ENCODE measurements around the gene PLAA. TPM values are rescaled to one million over a fixed set of nuclear protein-coding genes. Genes with fewer than 3 reads are reported as not detected.
A peak's percentile ranks its signal among the peaks of the same experiment; 100 is the strongest.
"Not testable (repeated sequence)": the region's sequence is repeated elsewhere in the genome, so short reads cannot be mapped to it uniquely, and the experiment has no call there.

PLAA gene
- total and polyA plus RNA-seq, 5 experiments from 2014 or later: 11.2 to 29.8 (median 20.2) TPM

GRCh38 chr9:26919698-26920097 is 27.3 kb downstream of the PLAA start:
- Mint-ChIP-seq H3K9me3 (no peaks in the 10 kb centered on the region), H3K36me3 (peaks cover 24 to 93% (median 35%) of the 10 kb centered on the region in 3 donors), H3K4me1 (peaks cover 0 to 3% (median 0%) of the 10 kb centered on the region in 4 donors), H3K4me3 (no peak overlapping the region), H3K27ac (no peak overlapping the region), H3K27me3 (no peaks in the 10 kb centered on the region)
- DNase-seq (no peak), ATAC-seq (no peak)
- POLR2A ChIA-PET: no interaction called here

- ATAC-seq (no peak), DNase-seq (no peak)
- Mint-ChIP-seq H3K4me3 (no peak overlapping the region), H3K27me3 (no peaks in the 10 kb centered on the region), H3K36me3 (peaks cover 9 to 74% (median 14%) of the 10 kb centered on the region in 3 donors), H3K4me1 (no peaks in the 10 kb centered on the region), H3K9me3 (no peaks in the 10 kb centered on the region), H3K27ac (no peak overlapping the region)
- POLR2A ChIA-PET: no interaction called here
Observed at GRCh38 chr9:26913138-26913668, 33.8 kb downstream of the PLAA start.

GRCh38 chr9:26904671-26905070 is 42.4 kb downstream of the PLAA start:
- Mint-ChIP-seq H3K4me1 (no peaks in the 10 kb centered on the region), H3K9me3 (no peaks in the 10 kb centered on the region), H3K27ac (peak overlapping the region in 2 of 10 donors; percentile 19 to 34), H3K4me3 (no peak overlapping the region), H3K27me3 (no peaks in the 10 kb centered on the region), H3K36me3 (peaks cover 0 to 59% (median 22%) of the 10 kb centered on the region in 3 donors)
- DNase-seq (no peak), ATAC-seq (no peak)
- POLR2A ChIA-PET: no interaction called here

GRCh38 chr9:26904070-26904469 is 43.0 kb downstream of the PLAA start:
- POLR2A ChIA-PET: no interaction called here
- DNase-seq (no peak), ATAC-seq (no peak)
- H3K4me3 Mint-ChIP-seq: no peak overlapping the region
- no peaks in the 10 kb centered on the region for H3K27me3 Mint-ChIP-seq
- peak overlapping the region in 2 of 10 donors; percentile 19 to 34 for H3K27ac Mint-ChIP-seq
- no peaks in the 10 kb centered on the region for H3K4me1 Mint-ChIP-seq
- no peaks in the 10 kb centered on the region for H3K9me3 Mint-ChIP-seq
- H3K36me3 Mint-ChIP-seq: peaks cover 0 to 54% (median 18%) of the 10 kb centered on the region in 3 donors

- Mint-ChIP-seq H3K4me3 (peak overlapping the region; percentile 99 to 100 (median 100)), H3K27me3 (no peaks in the 10 kb centered on the region), H3K27ac (peak overlapping the region; percentile 99 to 100 (median 100)), H3K36me3 (peaks cover 4 to 15% (median 7%) of the 10 kb centered on the region in 3 donors), H3K4me1 (peaks cover 15 to 48% (median 38%) of the 10 kb centered on the region in 4 donors), H3K9me3 (peaks cover 0 to 12% (median 5%) of the 10 kb centered on the region in 9 donors)
- ATAC-seq (no peak), DNase-seq (no peak)
- POLR2A ChIA-PET: interaction anchor here (0.8 to 2.5 kb wide), 4 partner anchors 46 to 63 kb away, joined by 4 to 18 read pairs (median 10); partner anchors contain the start of genes IFT74 and PLAA
Observed at GRCh38 chr9:26893030-26893676, 53.9 kb downstream of the PLAA start.

GRCh38 chr9:26892251-26893029 is 54.6 kb downstream of the PLAA start, which contains the start of gene CAAP1:
CAAP1 (minus strand) TSS chr9:26892802; CDS start chr9:26892715, 87 bp downstream.
- Mint-ChIP-seq H3K4me1 (peaks cover 18 to 51% (median 42%) of the 10 kb centered on the region in 4 donors), H3K36me3 (peaks cover 7 to 15% (median 10%) of the 10 kb centered on the region in 3 donors)
- POLR2A ChIA-PET: interaction anchor here (1.6 to 2.5 kb wide), 3 partner anchors 53 to 63 kb away, joined by 4 to 18 read pairs (median 13); partner anchors contain the start of genes IFT74 and PLAA

GRCh38 chr9:26891726-26892125 is 55.3 kb downstream of the PLAA start:
- ATAC-seq (no peak), DNase-seq (peak in 2 of 10 donors; percentile 1 to 8)
- no peaks in the 10 kb centered on the region for H3K27me3 Mint-ChIP-seq
- peaks cover 10 to 15% (median 13%) of the 10 kb centered on the region in 3 donors for H3K36me3 Mint-ChIP-seq
- POLR2A ChIA-PET: interaction anchor here (1.6 to 2.5 kb wide), 3 partner anchors 54 to 64 kb away, joined by 4 to 18 read pairs (median 13); partner anchors contain the start of genes IFT74 and PLAA
- H3K27ac Mint-ChIP-seq: peak overlapping the region; percentile 99 to 100 (median 100)
- peaks cover 0 to 12% (median 5%) of the 10 kb centered on the region in 9 donors for H3K9me3 Mint-ChIP-seq
- peaks cover 18 to 51% (median 42%) of the 10 kb centered on the region in 4 donors for H3K4me1 Mint-ChIP-seq
- peak overlapping the region; percentile 99 to 100 (median 100) for H3K4me3 Mint-ChIP-seq

More at GRCh38 chr9:26892251-26893029, 54.6 kb downstream of the PLAA start, which contains the start of gene CAAP1:
- no peaks in the 10 kb centered on the region for H3K27me3 Mint-ChIP-seq
- ATAC-seq (peak; percentile 93 to 94), DNase-seq (peak; percentile 83 to 96 (median 90))
- peaks cover 0 to 12% (median 5%) of the 10 kb centered on the region in 9 donors for H3K9me3 Mint-ChIP-seq
- H3K4me3 Mint-ChIP-seq: peak within 1 kb of the TSS; percentile 99 to 100 (median 100)
- peak within 1 kb of the TSS; percentile 99 to 100 (median 100) for H3K27ac Mint-ChIP-seq

GRCh38 chr9:26888271-26888670 is 58.8 kb downstream of the PLAA start:
- ATAC-seq (no peak), DNase-seq (no peak)
- H3K9me3 Mint-ChIP-seq: peaks cover 0 to under 1% (median 0%) of the 10 kb centered on the region in 9 donors
- POLR2A ChIA-PET: no interaction called here
- peak overlapping the region in 1 of 10 donors; percentile 3 for H3K4me3 Mint-ChIP-seq
- H3K27me3 Mint-ChIP-seq: no peaks in the 10 kb centered on the region
- H3K27ac Mint-ChIP-seq: no peak overlapping the region
- peaks cover 17 to 39% (median 21%) of the 10 kb centered on the region in 3 donors for H3K36me3 Mint-ChIP-seq
- peaks cover 18 to 49% (median 41%) of the 10 kb centered on the region in 4 donors for H3K4me1 Mint-ChIP-seq

GRCh38 chr9:26882154-26882553 is 64.9 kb downstream of the PLAA start:
- POLR2A ChIA-PET: no interaction called here
- DNase-seq: no peak
- Mint-ChIP-seq H3K9me3 (peaks cover 0 to 28% (median 17%) of the 10 kb centered on the region in 9 donors), H3K4me3 (no peak overlapping the region), H3K27ac (no peak overlapping the region), H3K4me1 (peaks cover 0 to 3% (median 0%) of the 10 kb centered on the region in 4 donors), H3K36me3 (peaks cover 43 to 90% (median 68%) of the 10 kb centered on the region in 3 donors), H3K27me3 (no peaks in the 10 kb centered on the region)
- no peak for ATAC-seq

- no peak overlapping the region for H3K4me3 Mint-ChIP-seq
- peaks cover 45 to 81% (median 70%) of the 10 kb centered on the region in 3 donors for H3K36me3 Mint-ChIP-seq
- no peak overlapping the region for H3K27ac Mint-ChIP-seq
- DNase-seq (no peak), ATAC-seq (no peak)
- POLR2A ChIA-PET: no interaction called here
- H3K4me1 Mint-ChIP-seq: peaks cover 0 to 3% (median 0%) of the 10 kb centered on the region in 4 donors
- no peaks in the 10 kb centered on the region for H3K27me3 Mint-ChIP-seq
- peaks cover 0 to 28% (median 17%) of the 10 kb centered on the region in 9 donors for H3K9me3 Mint-ChIP-seq
Observed at GRCh38 chr9:26880262-26880661, 66.8 kb downstream of the PLAA start.

GRCh38 chr9:26875155-26875554 is 71.9 kb downstream of the PLAA start:
- H3K27me3 Mint-ChIP-seq, H3K27ac Mint-ChIP-seq, H3K4me1 Mint-ChIP-seq, POLR2A ChIA-PET, DNase-seq, ATAC-seq, H3K4me3 Mint-ChIP-seq: not testable (repeated sequence)
- Mint-ChIP-seq H3K36me3 (peaks cover 20 to 49% (median 36%) of the 10 kb centered on the region in 3 donors), H3K9me3 (peaks cover 0 to 17% (median 9%) of the 10 kb centered on the region in 9 donors)

- POLR2A ChIA-PET: no interaction called here
- peaks cover 0 to 39% (median 7%) of the 10 kb centered on the region in 3 donors for H3K36me3 Mint-ChIP-seq
Observed at GRCh38 chr9:26870292-26870691, 76.8 kb downstream of the PLAA start.

More at GRCh38 chr9:26870292-26870691, 76.8 kb downstream of the PLAA start:
- Mint-ChIP-seq H3K27me3 (no peaks in the 10 kb centered on the region), H3K9me3 (no peaks in the 10 kb centered on the region), H3K4me3 (no peak overlapping the region), H3K27ac (no peak overlapping the region), H3K4me1 (peaks cover 0 to 1% (median 0%) of the 10 kb centered on the region in 4 donors)
- DNase-seq (no peak), ATAC-seq (no peak)

Measured in naive thymus-derived CD8-positive, alpha-beta T cell (primary cell).